Right lobe of liver (tissue), 4 donors: ENCODE measurements around the gene ATG7.

ENCODE experiments used
- CTCF ChIP-seq, 4 donors: fragments of 200-600 bp in 3 of 4; fragments of 450-650 bp in 1 of 4; IDR thresholded peaks; one replicate each; pipeline versions ENCODE4 v1.5.1 to v1.8.0; 2016 to 2022; ENCODE audit warnings: antibody characterized with exemption in 4 of 4, mild to moderate bottlenecking in 2 of 4
- POLR2A ChIP-seq: fragments of 450-650 bp; IDR thresholded peaks from one replicate; pipeline ENCODE4 v1.6.1; 2017; ENCODE audit warnings: antibody characterized with exemption, mild to moderate bottlenecking
- donor health status: DM: no; HTN: no; CAD: no.
- donor health status: DM: no; HTN: no; CAD: no.
- donor health status: DM: no; HTN: yes; CAD: no.

- TF ChIP-seq CTCF (IDR thresholded peaks at IDR 0.05) (no peak), POLR2A (no peak)
Observed at GRCh38 chr3:11356269-11356668, 84.1 kb downstream of the ATG7 start.
